ENCODE results near the gene ELF5.

Gene ELF5

GRCh38 chr11:34534826-34535225 is 21.2 kb upstream of the ELF5 start:
- Histone ChIP-seq H4K20me1 (ENCODE audit: insufficient read depth, low read length) (no peaks in the 10 kb centered on the region), H3K79me2 (ENCODE audit: insufficient read depth, low read length) (no peaks in the 10 kb centered on the region), H3K4me2 (ENCODE audit: low read length) (no peak overlapping the region), H3K9ac (ENCODE audit: low read length) (no peak overlapping the region), H3F3A (ENCODE audit: insufficient read depth, low read length) (no peaks in the 10 kb centered on the region), H3K4me3 (ENCODE audit: low read depth, low read length, poor library complexity, severe bottlenecking) (no peak overlapping the region), H3K9me3 (ENCODE audit: low read length) (no peaks in the 10 kb centered on the region), H3K4me1 (ENCODE audit: insufficient read depth, low read length, severe bottlenecking) (no peaks in the 10 kb centered on the region), H3K27ac (ENCODE audit: low read depth, low read length, poor library complexity, severe bottlenecking) (no peak overlapping the region), H3K9me2 (ENCODE audit: low read depth, low read length) (no peaks in the 10 kb centered on the region), H3K36me3 (ENCODE audit: insufficient read depth, low read length) (no peaks in the 10 kb centered on the region), H3K27me3 (ENCODE audit: insufficient read depth, low read length) (no peaks in the 10 kb centered on the region), H2AFZ (ENCODE audit: low read length) (no peak overlapping the region)
- TF ChIP-seq EZH2 (IDR thresholded peaks at IDR 0.05; ENCODE audit: borderline replicate concordance, low read length) (no peak), CTCF (IDR thresholded peaks at IDR 0.05; ENCODE audit: low read length) (no peak)

- Histone ChIP-seq H4K20me1 (ENCODE audit: insufficient read depth, low read length) (no peaks in the 10 kb centered on the region), H3K79me2 (ENCODE audit: insufficient read depth, low read length) (no peaks in the 10 kb centered on the region), H3F3A (ENCODE audit: insufficient read depth, low read length) (no peaks in the 10 kb centered on the region), H3K9ac (ENCODE audit: low read length) (no peak overlapping the region), H3K9me3 (ENCODE audit: low read length) (no peaks in the 10 kb centered on the region), H3K4me3 (ENCODE audit: low read depth, low read length, poor library complexity, severe bottlenecking) (no peak overlapping the region), H2AFZ (ENCODE audit: low read length) (no peak overlapping the region), H3K27ac (ENCODE audit: low read depth, low read length, poor library complexity, severe bottlenecking) (no peak overlapping the region), H3K9me2 (ENCODE audit: low read depth, low read length) (no peaks in the 10 kb centered on the region), H3K4me2 (ENCODE audit: low read length) (no peak overlapping the region), H3K36me3 (ENCODE audit: insufficient read depth, low read length) (no peaks in the 10 kb centered on the region), H3K4me1 (ENCODE audit: insufficient read depth, low read length, severe bottlenecking) (no peaks in the 10 kb centered on the region), H3K27me3 (ENCODE audit: insufficient read depth, low read length) (no peaks in the 10 kb centered on the region)
- no peak for TF ChIP-seq EZH2 (IDR thresholded peaks at IDR 0.05; ENCODE audit: borderline replicate concordance, low read length)
- TF ChIP-seq CTCF (IDR thresholded peaks at IDR 0.05; ENCODE audit: low read length) = no peak
Measured at GRCh38 chr11:34531663-34532062, 18.1 kb upstream of the ELF5 start.

- H2AFZ ChIP-seq (ENCODE audit: low read length) = no peak overlapping the region
- H3K9me3 ChIP-seq (ENCODE audit: low read length) = no peaks in the 10 kb centered on the region
- no peak overlapping the region for H3K27ac ChIP-seq (ENCODE audit: low read depth, low read length, poor library complexity, severe bottlenecking)
- H3K4me3 ChIP-seq (ENCODE audit: low read depth, low read length, poor library complexity, severe bottlenecking) = no peak overlapping the region
- H4K20me1 ChIP-seq (ENCODE audit: insufficient read depth, low read length) = no peaks in the 10 kb centered on the region
- H3K79me2 ChIP-seq (ENCODE audit: insufficient read depth, low read length) = no peaks in the 10 kb centered on the region
- no peak overlapping the region for H3K9ac ChIP-seq (ENCODE audit: low read length)
- no peaks in the 10 kb centered on the region for H3K4me1 ChIP-seq (ENCODE audit: insufficient read depth, low read length, severe bottlenecking)
- no peaks in the 10 kb centered on the region for H3K36me3 ChIP-seq (ENCODE audit: insufficient read depth, low read length)
- no peaks in the 10 kb centered on the region for H3K27me3 ChIP-seq (ENCODE audit: insufficient read depth, low read length)
- no peak for TF ChIP-seq EZH2 (IDR thresholded peaks at IDR 0.05; ENCODE audit: borderline replicate concordance, low read length)
- TF ChIP-seq CTCF (IDR thresholded peaks at IDR 0.05; ENCODE audit: low read length) = no peak
- no peaks in the 10 kb centered on the region for H3F3A ChIP-seq (ENCODE audit: insufficient read depth, low read length)
- H3K4me2 ChIP-seq (ENCODE audit: low read length) = no peak overlapping the region
- no peaks in the 10 kb centered on the region for H3K9me2 ChIP-seq (ENCODE audit: low read depth, low read length)
Measured at GRCh38 chr11:34530545-34531234, 17.1 kb upstream of the ELF5 start.

Data from OCI-LY1 (cell line).